Activated B cell treated with CpG ODN at 0.5 μM for 24 hours (primary cell): ENCODE data around the gene DOP1B. TPM values are rescaled to one million over a fixed set of nuclear protein-coding genes. Genes with fewer than 3 reads are reported as not detected.

Source experiments
- ATAC-seq: fragments of 200-7000 bp; cut with Tn5 transposase; one replicate; pipeline ENCODE4 v1.10.0; 2021; ENCODE audit warnings: low read depth, mild to moderate bottlenecking, moderate library complexity
- CTCF ChIA-PET: fragments of 350-600 bp; sonication (Branson Sonifier 250); formaldehyde crosslinking; loops from one replicate; lab custom pipeline; 2021; ENCODE audit warnings: antibody characterized with exemption; lab: Charles Lee
- POLR2A ChIA-PET: fragments of 350-600 bp; sonication (Branson Sonifier 250); formaldehyde crosslinking; loops from one replicate; lab custom pipeline; 2021; ENCODE audit warnings: antibody characterized with exemption; lab: Charles Lee
- DNase-seq: peaks from one replicate; pipeline ENCODE4 v3.0.0; 2022
- H3K27ac Mint-ChIP-seq: one replicate; pipeline ENCODE4 v1.8.0; 2020; ENCODE audit warnings: mixed read lengths
- H3K27me3 Mint-ChIP-seq: one replicate; pipeline ENCODE4 v1.8.0; 2021; ENCODE audit warnings: mixed read lengths
- H3K36me3 Mint-ChIP-seq: one replicate; pipeline ENCODE4 v1.8.0; 2021; ENCODE audit warnings: low read depth, mixed read lengths
- H3K4me1 Mint-ChIP-seq: one replicate; pipeline ENCODE4 v1.8.0; 2021; ENCODE audit warnings: mixed read lengths
- H3K4me3 Mint-ChIP-seq: one replicate; pipeline ENCODE4 v1.8.0; 2020; ENCODE audit warnings: mild to moderate bottlenecking, mixed read lengths
- H3K9me3 Mint-ChIP-seq: one replicate; pipeline ENCODE4 v1.8.0; 2020; ENCODE audit warnings: mixed read lengths
- intact Hi-C: fragments of 100-400 bp; cut with micrococcal nuclease; formaldehyde crosslinking; loops from one replicate; pipeline ENCODE4 v1.15.1; 2024
- total RNA-seq: library from RNA; stranded (reverse); gene quantifications from 2 replicates; pipeline ENCODE4 v1.2.3, GENCODE V29; 2022
- TF ChIP-seq, protein P1 (sequence below): fragments of 200-600 bp; IDR thresholded peaks from one replicate; pipeline ENCODE4 v1.8.0; 2022; ENCODE audit warnings: antibody characterized with exemption, mild to moderate bottlenecking

Gene DOP1B
- total RNA-seq, 1 donor from 2014 or later, result 33.9 TPM

DNA sequence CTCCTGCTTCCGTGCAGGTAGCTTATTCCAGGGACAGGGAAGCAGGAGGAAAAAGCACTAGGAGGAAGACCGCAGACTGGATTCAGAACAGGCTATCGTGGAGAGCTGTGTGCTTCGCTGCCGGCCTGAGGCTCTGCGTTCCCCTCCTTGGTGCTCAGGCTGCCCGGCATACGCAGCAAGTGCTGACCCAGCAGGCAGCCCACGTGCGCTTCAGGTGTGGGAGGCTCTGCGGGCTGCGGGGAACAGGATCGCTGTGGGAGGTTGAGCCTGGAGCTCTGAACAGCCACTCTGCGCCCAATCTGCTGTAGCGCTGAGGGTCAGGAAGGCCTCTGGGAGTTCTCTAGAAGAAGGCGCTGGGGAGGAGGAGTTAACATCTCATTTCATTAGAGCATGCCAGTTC lies 27.9 kb downstream of the DOP1B start:
- TF ChIP-seq, protein P1, sequence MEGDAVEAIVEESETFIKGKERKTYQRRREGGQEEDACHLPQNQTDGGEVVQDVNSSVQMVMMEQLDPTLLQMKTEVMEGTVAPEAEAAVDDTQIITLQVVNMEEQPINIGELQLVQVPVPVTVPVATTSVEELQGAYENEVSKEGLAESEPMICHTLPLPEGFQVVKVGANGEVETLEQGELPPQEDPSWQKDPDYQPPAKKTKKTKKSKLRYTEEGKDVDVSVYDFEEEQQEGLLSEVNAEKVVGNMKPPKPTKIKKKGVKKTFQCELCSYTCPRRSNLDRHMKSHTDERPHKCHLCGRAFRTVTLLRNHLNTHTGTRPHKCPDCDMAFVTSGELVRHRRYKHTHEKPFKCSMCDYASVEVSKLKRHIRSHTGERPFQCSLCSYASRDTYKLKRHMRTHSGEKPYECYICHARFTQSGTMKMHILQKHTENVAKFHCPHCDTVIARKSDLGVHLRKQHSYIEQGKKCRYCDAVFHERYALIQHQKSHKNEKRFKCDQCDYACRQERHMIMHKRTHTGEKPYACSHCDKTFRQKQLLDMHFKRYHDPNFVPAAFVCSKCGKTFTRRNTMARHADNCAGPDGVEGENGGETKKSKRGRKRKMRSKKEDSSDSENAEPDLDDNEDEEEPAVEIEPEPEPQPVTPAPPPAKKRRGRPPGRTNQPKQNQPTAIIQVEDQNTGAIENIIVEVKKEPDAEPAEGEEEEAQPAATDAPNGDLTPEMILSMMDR, result no peak
- Mint-ChIP-seq H3K4me3 (no peak overlapping the region), H3K27ac (no peak overlapping the region), H3K27me3 (no peaks in the 10 kb centered on the region), H3K9me3 (no peaks in the 10 kb centered on the region), H3K36me3 (peaks cover 42% of the 10 kb centered on the region), H3K4me1 (peaks cover 35% of the 10 kb centered on the region)
- intact Hi-C loops, result no loop called here
- ATAC-seq (no peak), DNase-seq (no peak)
- CTCF ChIA-PET, result no interaction called here
- POLR2A ChIA-PET, result no interaction called here

DNA sequence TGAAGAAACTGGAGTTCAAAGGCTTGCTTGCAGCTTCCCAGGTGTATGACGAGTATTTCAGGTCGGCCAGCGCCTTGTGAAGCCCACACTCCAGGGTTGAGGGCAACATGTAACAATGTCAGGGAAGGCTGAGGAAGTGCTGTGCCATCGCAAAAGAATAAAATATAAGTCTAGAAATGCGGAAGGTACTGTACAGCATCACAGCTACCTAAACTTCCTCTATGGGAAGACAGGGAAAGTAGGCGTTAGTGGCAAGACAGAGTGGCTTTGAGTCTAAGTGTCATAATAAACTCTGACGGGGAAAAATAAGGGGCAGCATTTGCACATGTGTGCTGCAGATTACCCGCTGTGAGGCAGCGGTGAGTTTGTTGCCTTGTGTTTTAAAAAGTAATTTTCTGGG lies 28.9 kb downstream of the DOP1B start:
- ChIA-PET CTCF (no interaction called here), POLR2A (no interaction called here)
- Mint-ChIP-seq H3K27me3 (no peaks in the 10 kb centered on the region), H3K36me3 (peaks cover 41% of the 10 kb centered on the region), H3K4me1 (peaks cover 35% of the 10 kb centered on the region), H3K4me3 (no peak overlapping the region), H3K27ac (no peak overlapping the region), H3K9me3 (no peaks in the 10 kb centered on the region)
- intact Hi-C loops, result no loop called here
- DNase-seq (no peak), ATAC-seq (no peak)
- TF ChIP-seq, protein P1, result no peak

DNA sequence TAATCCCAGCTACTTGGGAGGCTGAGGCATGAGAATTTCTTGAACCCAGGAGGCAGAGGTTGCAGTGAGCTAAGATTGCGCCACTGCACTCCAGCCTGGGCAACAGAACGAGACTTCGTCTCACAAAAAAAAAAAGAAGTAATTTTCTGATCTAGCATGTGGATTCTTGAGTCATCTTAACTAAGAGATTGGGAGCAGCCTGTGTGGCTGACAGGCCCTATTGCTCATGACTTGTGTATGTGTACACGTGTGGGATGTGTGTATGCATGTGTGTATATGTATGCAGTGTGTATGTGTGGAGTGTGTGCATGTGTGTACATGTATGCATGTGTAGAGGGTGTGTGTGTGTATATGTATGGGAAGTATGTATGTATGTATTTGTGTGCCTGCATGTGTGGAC lies 29.5 kb downstream of the DOP1B start:
- peaks cover 44% of the 10 kb centered on the region for H3K36me3 Mint-ChIP-seq
- intact Hi-C loops, result no loop called here
- no peaks in the 10 kb centered on the region for H3K27me3 Mint-ChIP-seq
- H3K4me3 Mint-ChIP-seq, result no peak overlapping the region
- ATAC-seq (no peak), DNase-seq (no peak)
- H3K9me3 Mint-ChIP-seq, result no peaks in the 10 kb centered on the region
- ChIA-PET CTCF (interaction anchor here (1.1 kb wide), 1 partner anchor 23 kb away, joined by 4 read pairs; no protein-coding TSS in a partner anchor), POLR2A (no interaction called here)
- peaks cover 31% of the 10 kb centered on the region for H3K4me1 Mint-ChIP-seq
- no peak overlapping the region for H3K27ac Mint-ChIP-seq
- TF ChIP-seq, protein P1, result no peak

DNA sequence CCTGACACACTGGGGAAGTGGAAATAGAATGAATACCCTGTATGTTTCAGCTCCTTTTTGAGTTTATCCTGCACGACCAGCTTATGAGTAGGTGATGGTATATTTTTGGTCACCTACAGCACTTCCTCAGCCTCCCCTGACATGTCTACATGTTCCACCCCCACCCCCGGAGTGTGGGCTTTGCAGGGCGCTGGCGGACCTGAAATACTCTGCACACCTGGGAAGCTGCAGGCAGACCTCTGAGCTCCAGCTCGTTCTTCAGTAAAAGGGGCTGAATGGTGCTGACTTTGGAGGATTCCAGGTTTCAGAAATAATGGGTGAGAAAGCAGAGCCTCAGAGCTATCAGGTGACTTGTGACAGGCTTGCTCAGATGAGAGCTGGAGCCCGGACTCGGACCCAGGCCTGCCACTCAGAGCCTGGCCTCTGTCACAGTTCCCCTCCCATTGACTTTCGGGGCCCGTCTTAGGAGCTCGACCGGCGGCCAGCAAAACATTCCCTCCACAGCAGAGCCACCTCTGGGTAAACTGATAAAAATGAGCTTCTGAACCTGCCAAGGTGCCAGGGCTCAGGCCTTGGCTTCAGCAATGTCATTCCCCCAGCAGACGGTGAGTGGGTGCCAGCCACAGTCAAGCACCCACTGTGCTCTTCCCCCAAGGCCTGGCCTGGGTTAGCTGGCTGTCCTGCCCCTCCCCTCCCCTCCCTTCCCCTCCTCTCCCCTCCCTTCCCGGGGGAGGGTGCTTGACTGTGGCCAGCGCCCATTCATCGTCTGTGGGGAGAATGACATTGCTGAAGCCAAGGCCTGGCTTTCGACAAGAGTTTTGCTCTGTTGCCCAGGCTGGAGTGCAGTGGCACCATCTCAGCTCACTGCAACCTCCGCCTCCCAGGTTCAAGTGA lies 30.1 kb downstream of the DOP1B start:
- CTCF ChIA-PET, result interaction anchor here (1.1 kb wide), 1 partner anchor 23 kb away, joined by 4 read pairs; no protein-coding TSS in a partner anchor
- H3K36me3 Mint-ChIP-seq, result peaks cover 46% of the 10 kb centered on the region
- H3K4me1 Mint-ChIP-seq, result peaks cover 25% of the 10 kb centered on the region
- H3K4me3 Mint-ChIP-seq, result no peak overlapping the region
- DNase-seq (no peak), ATAC-seq (no peak)
- H3K27ac Mint-ChIP-seq, result no peak overlapping the region
- H3K27me3 Mint-ChIP-seq, result no peaks in the 10 kb centered on the region
- TF ChIP-seq, protein P1, result no peak
- intact Hi-C loops, result no loop called here
- POLR2A ChIA-PET, result interaction anchor here (0.6 kb wide), 1 partner anchor 17 kb away, joined by 5 read pairs; no protein-coding TSS in a partner anchor
- no peaks in the 10 kb centered on the region for H3K9me3 Mint-ChIP-seq

DNA sequence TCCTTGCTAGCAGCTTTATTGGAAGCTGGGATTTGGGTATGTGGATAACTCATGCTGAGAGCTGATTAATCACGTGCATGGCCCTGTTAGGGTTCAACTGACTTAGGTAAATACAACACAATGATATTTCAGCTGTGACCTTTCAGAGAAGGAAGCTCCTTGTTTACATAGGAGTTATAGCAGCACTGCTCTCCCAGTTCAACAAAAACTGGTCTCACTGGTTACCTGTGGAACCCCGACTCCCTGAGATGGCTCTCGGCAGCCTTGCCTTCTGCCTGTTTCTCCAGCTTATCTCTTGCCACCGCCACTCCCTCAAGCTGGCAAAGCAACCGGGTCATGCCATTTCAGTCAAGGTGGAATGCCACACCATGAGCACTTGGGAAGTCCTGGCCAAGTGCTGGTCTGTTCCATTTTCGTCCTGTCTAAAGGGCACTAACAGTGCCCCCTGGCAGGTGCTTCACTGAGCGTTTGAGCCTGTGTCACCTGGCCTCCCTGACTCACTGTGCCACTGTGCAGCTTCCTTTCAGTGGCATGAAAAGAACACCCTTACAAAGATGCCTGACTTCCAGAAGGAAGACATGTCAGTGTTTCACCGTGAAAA lies 31.6 kb downstream of the DOP1B start:
- ATAC-seq (no peak), DNase-seq (no peak)
- Mint-ChIP-seq H3K4me3 (no peak overlapping the region), H3K27me3 (no peaks in the 10 kb centered on the region), H3K4me1 (peaks cover 12% of the 10 kb centered on the region), H3K9me3 (no peaks in the 10 kb centered on the region), H3K36me3 (peaks cover 44% of the 10 kb centered on the region), H3K27ac (no peak overlapping the region)
- TF ChIP-seq, protein P1, result no peak
- CTCF ChIA-PET, result interaction anchor here (0.5 kb wide), 1 partner anchor 231 kb away, joined by 3 read pairs; no protein-coding TSS in a partner anchor
- intact Hi-C loops, result no loop called here
- POLR2A ChIA-PET, result no interaction called here
